Keratinocyte (primary cell): Measurements from ENCODE around the gene ROS1.

ENCODE experiments used
- EZH2 ChIP-seq: IDR thresholded peaks from one replicate; pipeline ENCODE4 v1.6.1; 2012; ENCODE audit warnings: inconsistent platforms, mild to moderate bottlenecking, low read length, moderate library complexity
- TF ChIP-seq, protein P1 (sequence below), 3 experiments: IDR thresholded peaks in 1 of 3; conservative IDR thresholded peaks in 1 of 3; optimal IDR thresholded peaks in 1 of 3; 2 replicates in 2 of 3; 3 replicates in 1 of 3; pipeline versions ENCODE3 to v1.5.1; 2011; ENCODE audit warnings: low read length in 3 of 3, mild to moderate bottlenecking in 3 of 3, moderate library complexity in 2 of 3, control low read depth in 1 of 3, inconsistent platforms in 1 of 3; ENCODE audit not compliant: insufficient read depth in 2 of 3; ENCODE audit errors: extremely low read depth in 1 of 3

DNA sequence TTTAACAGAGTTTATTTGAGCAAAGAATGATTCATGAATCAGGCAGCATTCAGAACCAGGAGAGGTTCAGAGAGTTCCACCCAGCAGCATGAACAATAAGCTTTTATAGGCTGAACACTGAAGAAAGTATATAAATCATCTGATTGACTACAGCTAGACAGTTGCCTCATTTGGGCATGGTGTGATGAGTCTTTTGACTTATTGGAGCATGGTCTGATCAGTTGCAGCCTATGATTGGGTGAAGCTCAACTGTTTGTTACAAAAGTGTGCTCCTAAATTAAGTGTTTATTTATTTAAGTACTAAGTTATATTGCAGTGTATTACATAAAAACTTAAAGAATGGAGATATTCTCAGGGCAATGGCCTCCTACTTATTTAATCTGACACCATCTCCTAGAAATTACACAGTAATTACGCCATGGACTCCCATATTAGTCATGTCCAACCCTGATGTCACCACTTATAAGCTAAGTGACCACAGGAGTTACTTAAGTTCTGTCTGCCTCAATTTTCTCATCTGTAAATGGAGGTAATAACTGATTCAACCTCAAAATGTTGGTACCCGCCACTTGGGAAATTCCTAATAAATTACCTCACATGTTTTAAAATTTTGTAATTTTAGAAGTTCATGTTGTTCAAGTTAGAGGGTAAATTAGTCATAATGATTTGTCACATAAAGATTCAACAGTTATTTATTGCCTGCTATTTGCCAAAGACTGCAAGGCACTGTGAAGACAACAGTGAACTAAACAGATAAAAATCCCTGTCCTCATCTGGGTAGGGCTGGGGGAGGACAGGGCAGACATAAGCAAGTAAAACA, 15.2 kb upstream of the ROS1 start:
- TF ChIP-seq, protein P1, sequence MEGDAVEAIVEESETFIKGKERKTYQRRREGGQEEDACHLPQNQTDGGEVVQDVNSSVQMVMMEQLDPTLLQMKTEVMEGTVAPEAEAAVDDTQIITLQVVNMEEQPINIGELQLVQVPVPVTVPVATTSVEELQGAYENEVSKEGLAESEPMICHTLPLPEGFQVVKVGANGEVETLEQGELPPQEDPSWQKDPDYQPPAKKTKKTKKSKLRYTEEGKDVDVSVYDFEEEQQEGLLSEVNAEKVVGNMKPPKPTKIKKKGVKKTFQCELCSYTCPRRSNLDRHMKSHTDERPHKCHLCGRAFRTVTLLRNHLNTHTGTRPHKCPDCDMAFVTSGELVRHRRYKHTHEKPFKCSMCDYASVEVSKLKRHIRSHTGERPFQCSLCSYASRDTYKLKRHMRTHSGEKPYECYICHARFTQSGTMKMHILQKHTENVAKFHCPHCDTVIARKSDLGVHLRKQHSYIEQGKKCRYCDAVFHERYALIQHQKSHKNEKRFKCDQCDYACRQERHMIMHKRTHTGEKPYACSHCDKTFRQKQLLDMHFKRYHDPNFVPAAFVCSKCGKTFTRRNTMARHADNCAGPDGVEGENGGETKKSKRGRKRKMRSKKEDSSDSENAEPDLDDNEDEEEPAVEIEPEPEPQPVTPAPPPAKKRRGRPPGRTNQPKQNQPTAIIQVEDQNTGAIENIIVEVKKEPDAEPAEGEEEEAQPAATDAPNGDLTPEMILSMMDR (optimal IDR thresholded peaks at IDR 0.05 in 1 of 3, IDR thresholded peaks at IDR 0.05 in 1 of 3, conservative IDR thresholded peaks at IDR 0.05 in 1 of 3; ENCODE audit: extremely low read depth in 1 of 3, insufficient read depth in 2 of 3, low read length in 3 of 3) = no peak
- no peak for TF ChIP-seq EZH2
